Neural cell (in vitro differentiated cells): ENCODE results near the gene HUNK.

Source experiments
- CTCF ChIP-seq: fragments of 450-650 bp; IDR thresholded peaks from 2 replicates; pipeline ENCODE4 v1.5.1; 2014; ENCODE audit warnings: antibody characterized with exemption, mild to moderate bottlenecking, moderate library complexity; ENCODE audit not compliant: poor library complexity, severe bottlenecking
- EP300 ChIP-seq: fragments of 450-650 bp; conservative IDR thresholded peaks from 2 replicates; pipeline ENCODE4 v1.6.1; 2014; ENCODE audit warnings: antibody characterized with exemption, mild to moderate bottlenecking, moderate library complexity; ENCODE audit not compliant: poor library complexity, severe bottlenecking
- EZH2 ChIP-seq: fragments of 200-600, 300-800 bp; shearing (Covaris generic), sonication (generic); IDR thresholded peaks from 2 replicates; pipeline ENCODE4 v1.6.1; 2014; ENCODE audit warnings: antibody characterized with exemption, low read length, borderline replicate concordance, mild to moderate bottlenecking; ENCODE audit not compliant: insufficient read depth, poor library complexity, severe bottlenecking
- MXI1 ChIP-seq: fragments of 450-650 bp; conservative IDR thresholded peaks from 2 replicates; pipeline ENCODE4 v1.6.1; 2014; ENCODE audit warnings: antibody characterized with exemption, mild to moderate bottlenecking; ENCODE audit not compliant: poor library complexity, severe bottlenecking
- POLR2AphosphoS5 ChIP-seq: IDR thresholded peaks from 2 replicates; pipeline ENCODE4 v1.6.1; 2012
- SMC3 ChIP-seq: fragments of 450-650 bp; conservative IDR thresholded peaks from 2 replicates; pipeline ENCODE4 v1.6.1; 2014; ENCODE audit warnings: antibody characterized with exemption, mild to moderate bottlenecking, moderate library complexity; ENCODE audit not compliant: poor library complexity
- TAF1 ChIP-seq: IDR thresholded peaks from 2 replicates; pipeline ENCODE4 v1.6.1; 2012; ENCODE audit warnings: low read depth
- TF ChIP-seq, protein P1 (sequence below): IDR thresholded peaks from 2 replicates; pipeline ENCODE4 v1.6.1; 2012; ENCODE audit warnings: borderline replicate concordance

GRCh38 chr21:31900121-31900895 lies 27.5 kb downstream of the HUNK start:
- no peak for TF ChIP-seq CTCF
- no peak for TF ChIP-seq EZH2
- TF ChIP-seq EP300, result no peak
- no peak for TF ChIP-seq SMC3
- TF ChIP-seq POLR2AphosphoS5, result no peak
- TF ChIP-seq, protein P1, sequence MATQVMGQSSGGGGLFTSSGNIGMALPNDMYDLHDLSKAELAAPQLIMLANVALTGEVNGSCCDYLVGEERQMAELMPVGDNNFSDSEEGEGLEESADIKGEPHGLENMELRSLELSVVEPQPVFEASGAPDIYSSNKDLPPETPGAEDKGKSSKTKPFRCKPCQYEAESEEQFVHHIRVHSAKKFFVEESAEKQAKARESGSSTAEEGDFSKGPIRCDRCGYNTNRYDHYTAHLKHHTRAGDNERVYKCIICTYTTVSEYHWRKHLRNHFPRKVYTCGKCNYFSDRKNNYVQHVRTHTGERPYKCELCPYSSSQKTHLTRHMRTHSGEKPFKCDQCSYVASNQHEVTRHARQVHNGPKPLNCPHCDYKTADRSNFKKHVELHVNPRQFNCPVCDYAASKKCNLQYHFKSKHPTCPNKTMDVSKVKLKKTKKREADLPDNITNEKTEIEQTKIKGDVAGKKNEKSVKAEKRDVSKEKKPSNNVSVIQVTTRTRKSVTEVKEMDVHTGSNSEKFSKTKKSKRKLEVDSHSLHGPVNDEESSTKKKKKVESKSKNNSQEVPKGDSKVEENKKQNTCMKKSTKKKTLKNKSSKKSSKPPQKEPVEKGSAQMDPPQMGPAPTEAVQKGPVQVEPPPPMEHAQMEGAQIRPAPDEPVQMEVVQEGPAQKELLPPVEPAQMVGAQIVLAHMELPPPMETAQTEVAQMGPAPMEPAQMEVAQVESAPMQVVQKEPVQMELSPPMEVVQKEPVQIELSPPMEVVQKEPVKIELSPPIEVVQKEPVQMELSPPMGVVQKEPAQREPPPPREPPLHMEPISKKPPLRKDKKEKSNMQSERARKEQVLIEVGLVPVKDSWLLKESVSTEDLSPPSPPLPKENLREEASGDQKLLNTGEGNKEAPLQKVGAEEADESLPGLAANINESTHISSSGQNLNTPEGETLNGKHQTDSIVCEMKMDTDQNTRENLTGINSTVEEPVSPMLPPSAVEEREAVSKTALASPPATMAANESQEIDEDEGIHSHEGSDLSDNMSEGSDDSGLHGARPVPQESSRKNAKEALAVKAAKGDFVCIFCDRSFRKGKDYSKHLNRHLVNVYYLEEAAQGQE, result no peak
- TF ChIP-seq TAF1, result no peak
- no peak for TF ChIP-seq MXI1
